SH-SY5Y (cell line): Measurements from ENCODE around the gene PCNX2.

Source experiments
- GATA2 ChIP-seq: IDR thresholded peaks from 2 replicates; pipeline ENCODE4 v1.6.1; 2011; ENCODE audit warnings: mild to moderate bottlenecking, low read depth, low read length
- GATA3 ChIP-seq: IDR thresholded peaks from 2 replicates; pipeline ENCODE4 v1.6.1; 2011; ENCODE audit warnings: low read depth, mild to moderate bottlenecking, low read length, moderate library complexity

GRCh38 chr1:233034836-233035235 is 260.7 kb downstream of the PCNX2 start:
- TF ChIP-seq GATA2 (peak; percentile 73), GATA3 (no peak)
